DOHH2 (cell line): ENCODE measurements around the gene S100PBP.

Experiments
- H3F3A ChIP-seq: fragments of 200-600 bp; sonication (generic), shearing (Covaris generic); 2 replicates; pipeline ENCODE4 v1.6.0; 2016; ENCODE audit warnings: antibody characterized with exemption, mild to moderate bottlenecking; ENCODE audit not compliant: control insufficient read depth, insufficient read depth
- H3K27ac ChIP-seq: fragments of 200-600 bp; sonication (generic); 2 replicates; pipeline ENCODE4 v1.5.1; 2014; ENCODE audit warnings: low read depth, mild to moderate bottlenecking, low read length, moderate library complexity
- H3K27me3 ChIP-seq: fragments of 200-600 bp; sonication (generic); 2 replicates; pipeline ENCODE4 v1.6.1; 2014; ENCODE audit warnings: mild to moderate bottlenecking, low read length, mixed read lengths; ENCODE audit not compliant: control insufficient read depth
- H3K36me3 ChIP-seq: fragments of 200-600 bp; sonication (generic); 2 replicates; pipeline ENCODE4 v1.6.1; 2014; ENCODE audit warnings: mild to moderate bottlenecking, low read length, moderate library complexity, mixed read lengths; ENCODE audit not compliant: control insufficient read depth
- H3K4me1 ChIP-seq: fragments of 200-600 bp; sonication (generic); 2 replicates; pipeline ENCODE4 v1.6.1; 2014; ENCODE audit warnings: mild to moderate bottlenecking, low read length, mixed read lengths; ENCODE audit not compliant: control insufficient read depth
- H3K4me2 ChIP-seq: fragments of 200-600 bp; sonication (generic); 2 replicates; pipeline ENCODE4 v1.6.0; 2014; ENCODE audit warnings: mild to moderate bottlenecking, low read length, moderate library complexity
- H3K4me3 ChIP-seq: fragments of 200-600 bp; sonication (generic); 2 replicates; pipeline ENCODE4 v1.5.1; 2014; ENCODE audit warnings: mild to moderate bottlenecking, low read length, mixed read lengths
- H3K79me2 ChIP-seq: fragments of 200-600 bp; sonication (generic); 2 replicates; pipeline ENCODE4 v1.6.1; 2014; ENCODE audit warnings: mild to moderate bottlenecking, low read length, mixed read lengths; ENCODE audit not compliant: control insufficient read depth
- H3K9me2 ChIP-seq: fragments of 200-600 bp; sonication (generic); replicated peaks from 2 replicates; pipeline ENCODE4 v1.6.1; 2014; ENCODE audit warnings: mild to moderate bottlenecking, low read length, mixed read lengths; ENCODE audit not compliant: control insufficient read depth
- H3K9me3 ChIP-seq: fragments of 200-600 bp; sonication (generic); 2 replicates; pipeline ENCODE4 v1.6.1; 2014; ENCODE audit warnings: antibody characterized with exemption, low read length, mixed read lengths; ENCODE audit not compliant: control insufficient read depth, insufficient read depth
- H4K20me1 ChIP-seq: fragments of 200-600 bp; sonication (generic); 2 replicates; pipeline ENCODE4 v1.6.0; 2014; ENCODE audit warnings: low read depth, mild to moderate bottlenecking, antibody characterized with exemption, low read length, moderate library complexity; ENCODE audit not compliant: control insufficient read depth, insufficient read depth
- CTCF ChIP-seq: fragments of 200-600 bp; sonication (generic); IDR thresholded peaks from one replicate; pipeline ENCODE4 v1.5.1; 2014; ENCODE audit warnings: antibody characterized with exemption, mild to moderate bottlenecking, low read depth, low read length; ENCODE audit not compliant: poor library complexity, severe bottlenecking
- EZH2phosphoT487 ChIP-seq: fragments of 200-600 bp; sonication (generic); IDR thresholded peaks from 2 replicates; pipeline ENCODE4 v1.6.1; 2017; ENCODE audit warnings: borderline replicate concordance, mild to moderate bottlenecking, antibody characterized with exemption, low read length, moderate library complexity, mixed read lengths

S100PBP gene

GRCh38 chr1:32876341-32877210 lies 59.1 kb downstream of the S100PBP start:
- no peak overlapping the region for H3K27ac ChIP-seq
- TF ChIP-seq CTCF (peak; percentile 97), EZH2phosphoT487 (no peak)
- no peak overlapping the region for H3K4me3 ChIP-seq
- no peaks in the 10 kb centered on the region for H3K9me3 ChIP-seq
- no peak overlapping the region for H3K4me2 ChIP-seq
- peaks cover 3% of the 10 kb centered on the region; the same call in 1 of the 2 replicates for H3F3A ChIP-seq
- peaks cover 15% of the 10 kb centered on the region for H3K27me3 ChIP-seq
- H3K4me1 ChIP-seq: peaks cover 25% of the 10 kb centered on the region
- H3K9me2 ChIP-seq: no peaks in the 10 kb centered on the region
- H3K36me3 ChIP-seq: no peaks in the 10 kb centered on the region
- peaks cover 4% of the 10 kb centered on the region; the same call in 1 of the 2 replicates for H4K20me1 ChIP-seq
- H3K79me2 ChIP-seq: no peaks in the 10 kb centered on the region

- peaks cover 8% of the 10 kb centered on the region; the same call in 1 of the 2 replicates for H3K27me3 ChIP-seq
- no peak for TF ChIP-seq EZH2phosphoT487
- TF ChIP-seq CTCF: no peak
- no peaks in the 10 kb centered on the region for H3K36me3 ChIP-seq
- H3K4me3 ChIP-seq: no peak overlapping the region
- H4K20me1 ChIP-seq: no peaks in the 10 kb centered on the region
- H3K79me2 ChIP-seq: no peaks in the 10 kb centered on the region
- no peaks in the 10 kb centered on the region for H3K9me2 ChIP-seq
- H3F3A ChIP-seq: peaks cover 3% of the 10 kb centered on the region; the same call in 1 of the 2 replicates
- H3K4me1 ChIP-seq: peaks cover 18% of the 10 kb centered on the region
- no peaks in the 10 kb centered on the region for H3K9me3 ChIP-seq
- H3K27ac ChIP-seq: no peak overlapping the region
- no peak overlapping the region for H3K4me2 ChIP-seq
Observed at GRCh38 chr1:32877211-32878110, 60.0 kb downstream of the S100PBP start.

- Histone ChIP-seq H3F3A (peaks cover 3% of the 10 kb centered on the region; the same call in 1 of the 2 replicates), H3K4me1 (peaks cover 12% of the 10 kb centered on the region), H3K9me3 (no peaks in the 10 kb centered on the region), H3K4me3 (no peak overlapping the region), H3K27me3 (peaks cover 8% of the 10 kb centered on the region; the same call in 1 of the 2 replicates), H3K79me2 (no peaks in the 10 kb centered on the region), H3K9me2 (no peaks in the 10 kb centered on the region), H3K36me3 (no peaks in the 10 kb centered on the region), H4K20me1 (no peaks in the 10 kb centered on the region), H3K4me2 (no peak overlapping the region), H3K27ac (no peak overlapping the region)
- TF ChIP-seq EZH2phosphoT487 (no peak), CTCF (no peak)
Observed at GRCh38 chr1:32878183-32878582, 60.7 kb downstream of the S100PBP start.
